Testis (tissue), 2 donors: Measurements from ENCODE around the gene CRADD.

ENCODE experiments used
- CTCF ChIP-seq, 3 experiments: fragments of 450-650 bp in 2 of 3; fragments of 200-600 bp in 1 of 3; sonication (generic) in 1 of 3; IDR thresholded peaks; one replicate each; pipeline ENCODE4 v1.5.1; 2016 to 2019; ENCODE audit warnings: antibody characterized with exemption in 3 of 3, mild to moderate bottlenecking in 2 of 3, moderate library complexity in 1 of 3
- POLR2A ChIP-seq: fragments of 450-650 bp; IDR thresholded peaks from one replicate; pipeline ENCODE4 v1.6.1; 2017; ENCODE audit warnings: antibody characterized with exemption, mild to moderate bottlenecking, moderate library complexity

DNA sequence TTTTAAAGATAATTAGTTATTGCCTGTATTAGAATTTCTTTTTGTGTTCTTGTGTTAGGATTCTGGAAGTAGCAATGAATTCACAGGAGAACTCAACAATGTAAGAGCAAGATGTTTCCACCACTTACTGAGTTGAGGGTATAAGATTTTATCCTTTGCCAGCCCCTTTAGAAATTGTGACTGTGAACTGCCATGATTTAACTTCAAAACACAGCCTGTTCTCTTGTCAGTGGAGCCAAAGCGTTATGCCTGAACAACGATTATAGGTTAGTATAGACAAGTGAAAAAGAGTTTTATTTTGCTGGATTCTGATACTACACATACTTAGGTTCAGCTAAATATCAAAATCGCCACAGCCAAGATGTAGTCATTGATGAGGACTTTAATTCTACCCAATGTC lies 101.6 kb downstream of the CRADD start:
- no peak for TF ChIP-seq CTCF (IDR thresholded peaks at IDR 0.05)
- no peak for TF ChIP-seq POLR2A
